H1 (cell line): ENCODE results near the gene KRT77. TPM values are rescaled to one million over a fixed set of nuclear protein-coding genes. Genes with fewer than 3 reads are reported as not detected.

Experiments used
- CTCF ChIA-PET: fragments of 300-600 bp; sonication (Branson Sonifier 250); formaldehyde crosslinking; loops from one replicate; lab custom pipeline; 2021; ENCODE audit not compliant: partially characterized antibody; lab: Charles Lee
- POLR2A ChIA-PET: fragments of 300-600 bp; sonication (Branson Sonifier 250); formaldehyde crosslinking; loops from one replicate; lab custom pipeline; 2021; ENCODE audit warnings: inconsistent platforms; ENCODE audit not compliant: partially characterized antibody; lab: Charles Lee
- DNase-seq, 2 experiments: peaks; one replicate each; pipeline versions ENCODE4 v3.0.0 to v3.0.0-alpha.2; 2010 to 2022; ENCODE audit warnings: low spot score in 2 of 2, low read depth in 1 of 2, mixed read lengths in 1 of 2
- FAIRE-seq: peaks from 2 replicates; lab custom pipeline; 2011; peaks lifted over from hg19 to GRCh38; lab: Jason Lieb, UNC
- H2AFZ ChIP-seq: 2 replicates; pipeline ENCODE4 v1.8.1; 2012; ENCODE audit warnings: low read length, inconsistent platforms
- H2AK5ac ChIP-seq: 2 replicates; pipeline ENCODE4 v1.6.1; 2013; ENCODE audit warnings: low read depth, low read length
- H2BK120ac ChIP-seq: replicated peaks from 2 replicates; pipeline ENCODE3; 2013; ENCODE audit warnings: low read depth, low read length, inconsistent platforms
- H2BK12ac ChIP-seq: 2 replicates; pipeline ENCODE4 v1.6.1; 2013; ENCODE audit warnings: low read depth, low read length
- H2BK15ac ChIP-seq: 2 replicates; pipeline ENCODE4 v1.6.1; 2013; ENCODE audit warnings: low read length
- H2BK20ac ChIP-seq: 2 replicates; pipeline ENCODE4 v1.6.1; 2013; ENCODE audit warnings: low read length
- H2BK5ac ChIP-seq: 2 replicates; pipeline ENCODE4 v1.6.1; 2013; ENCODE audit warnings: low read depth, low read length
- H3K14ac ChIP-seq: 2 replicates; pipeline ENCODE4 v1.6.1; 2013; ENCODE audit warnings: inconsistent platforms; ENCODE audit not compliant: insufficient read length
- H3K18ac ChIP-seq: 2 replicates; pipeline ENCODE4 v1.6.1; 2013; ENCODE audit warnings: low read length; ENCODE audit errors: extremely low read depth
- H3K23ac ChIP-seq: 2 replicates; pipeline ENCODE4 v1.6.1; 2013; ENCODE audit warnings: inconsistent platforms; ENCODE audit not compliant: insufficient read length
- H3K23me2 ChIP-seq: 2 replicates; pipeline ENCODE4 v1.6.1; 2013; ENCODE audit warnings: low read depth, low read length
- H3K27ac ChIP-seq: 2 replicates; pipeline ENCODE4 v1.6.1; 2011; ENCODE audit warnings: low read depth, low read length, inconsistent platforms
- H3K27me3 ChIP-seq, 4 experiments: replicated peaks in 1 of 4; 1 replicate in 1 of 4; 2 replicates in 3 of 4; pipeline versions ENCODE4 v1.6.1 to v1.8.1; 2011 to 2013; ENCODE audit warnings: low read length in 3 of 4, mild to moderate bottlenecking in 3 of 4, inconsistent platforms in 2 of 4, mixed read lengths in 2 of 4, moderate library complexity in 1 of 4; ENCODE audit not compliant: control insufficient read depth in 3 of 4, insufficient read depth in 3 of 4; ENCODE audit errors: extremely low read depth in 1 of 4
- H3K36me3 ChIP-seq, 4 experiments: 2 replicates each; pipeline versions ENCODE4 v1.6.1 to v1.8.1; 2011 to 2013; ENCODE audit warnings: mild to moderate bottlenecking in 4 of 4, low read length in 3 of 4, moderate library complexity in 2 of 4, control low read depth in 1 of 4, inconsistent platforms in 1 of 4; ENCODE audit not compliant: insufficient read depth in 4 of 4, control insufficient read depth in 2 of 4
- H3K4ac ChIP-seq: replicated peaks from 2 replicates; pipeline ENCODE3; 2013; ENCODE audit warnings: low read length, low read depth, mixed read lengths, inconsistent platforms; ENCODE audit not compliant: insufficient read length
- H3K4me1 ChIP-seq, 4 experiments: replicated peaks in 1 of 4; 1 replicate in 1 of 4; 2 replicates in 3 of 4; pipeline versions ENCODE4 v1.6.1 to v1.8.1; 2011 to 2013; ENCODE audit warnings: low read length in 3 of 4, inconsistent platforms in 2 of 4, mixed read lengths in 1 of 4; ENCODE audit not compliant: insufficient read depth in 4 of 4, control insufficient read depth in 3 of 4
- H3K4me2 ChIP-seq, 2 experiments: 2 replicates each; pipeline versions ENCODE4 v1.6.1 to v1.8.1; 2011 to 2013; ENCODE audit warnings: low read depth in 2 of 2, low read length in 2 of 2, control low read depth in 1 of 2, inconsistent platforms in 1 of 2, mild to moderate bottlenecking in 1 of 2; ENCODE audit not compliant: insufficient read depth in 1 of 2
- H3K4me3 ChIP-seq, 4 experiments: fragments of 200-600, 300-600 bp in 1 of 4; sonication (generic), shearing (Covaris generic), sonication (Bioruptor Twin) in 1 of 4; 2 replicates each; pipeline versions ENCODE4 v1.5.1 to v1.8.1; 2011 to 2016; ENCODE audit warnings: low read length in 4 of 4, low read depth in 3 of 4, control low read depth in 2 of 4, inconsistent platforms in 2 of 4, mild to moderate bottlenecking in 2 of 4, mixed read lengths in 1 of 4, moderate library complexity in 1 of 4; ENCODE audit not compliant: insufficient read depth in 2 of 4; ENCODE audit errors: extremely low read depth in 1 of 4
- H3K56ac ChIP-seq: replicated peaks from 2 replicates; pipeline ENCODE3; 2013; ENCODE audit warnings: low read depth, mild to moderate bottlenecking, mixed read lengths, low read length, inconsistent platforms; ENCODE audit not compliant: insufficient read length
- H3K79me1 ChIP-seq: 2 replicates; pipeline ENCODE4 v1.6.1; 2013; ENCODE audit warnings: low read depth, low read length, control low read depth
- H3K79me2 ChIP-seq, 2 experiments: 2 replicates each; pipeline versions ENCODE4 v1.6.1 to v1.8.1; 2012 to 2013; ENCODE audit warnings: low read length in 2 of 2, mild to moderate bottlenecking in 2 of 2, inconsistent platforms in 1 of 2; ENCODE audit not compliant: insufficient read depth in 2 of 2, control insufficient read depth in 1 of 2
- H3K9ac ChIP-seq, 4 experiments: replicated peaks in 1 of 4; 1 replicate in 1 of 4; 2 replicates in 3 of 4; pipeline versions ENCODE4 v1.6.1 to v1.8.1; 2011 to 2013; ENCODE audit warnings: low read depth in 3 of 4, low read length in 3 of 4, control low read depth in 2 of 4, mild to moderate bottlenecking in 2 of 4, moderate library complexity in 2 of 4, inconsistent platforms in 1 of 4; ENCODE audit errors: extremely low read depth in 1 of 4
- H3K9me3 ChIP-seq, 2 experiments: 2 replicates each; pipeline versions ENCODE4 v1.6.1 to v1.8.1; 2012 to 2013; ENCODE audit warnings: mild to moderate bottlenecking in 2 of 2, moderate library complexity in 2 of 2, control low read depth in 1 of 2, inconsistent platforms in 1 of 2, low read depth in 1 of 2, low read length in 1 of 2, mixed read lengths in 1 of 2; ENCODE audit not compliant: insufficient read depth in 2 of 2
- H4K20me1 ChIP-seq, 2 experiments: replicated peaks in 1 of 2; 2 replicates each; pipeline versions ENCODE3 to v1.8.1; 2011 to 2013; ENCODE audit warnings: inconsistent platforms in 2 of 2, low read length in 2 of 2, mild to moderate bottlenecking in 1 of 2; ENCODE audit not compliant: insufficient read depth in 2 of 2, control insufficient read depth in 1 of 2
- H4K5ac ChIP-seq: 2 replicates; pipeline ENCODE4 v1.6.1; 2013; ENCODE audit warnings: low read length, low read depth, mixed read lengths, inconsistent platforms; ENCODE audit not compliant: insufficient read length
- H4K8ac ChIP-seq: 2 replicates; pipeline ENCODE4 v1.8.0; 2013; ENCODE audit warnings: mild to moderate bottlenecking, moderate library complexity, low read length, inconsistent platforms; ENCODE audit not compliant: insufficient read depth; ENCODE audit errors: extremely low read depth
- H4K91ac ChIP-seq: replicated peaks from 2 replicates; pipeline ENCODE3; 2013; ENCODE audit warnings: low read length, mixed read lengths, inconsistent platforms; ENCODE audit not compliant: insufficient read length
- ASH2L ChIP-seq: fragments of 200-600, 300-600 bp; sonication (generic); IDR thresholded peaks from one replicate; pipeline ENCODE4 v1.7.1; 2017; ENCODE audit warnings: low read length
- CTBP2 ChIP-seq: IDR thresholded peaks from 2 replicates; pipeline ENCODE4 v1.7.0; 2011; ENCODE audit warnings: borderline replicate concordance, mild to moderate bottlenecking, moderate library complexity, mixed read lengths, low read length; ENCODE audit not compliant: insufficient read depth, insufficient read length
- JUND ChIP-seq: IDR thresholded peaks from 2 replicates; pipeline ENCODE4 v1.6.1; 2011; ENCODE audit warnings: mild to moderate bottlenecking, improper control_type of control experiment, low read length
- POLR2AphosphoS5 ChIP-seq: IDR thresholded peaks from 2 replicates; pipeline ENCODE4 v1.6.1; 2011; ENCODE audit warnings: low read depth, low read length
- RAD21 ChIP-seq, 2 experiments: IDR thresholded peaks in 1 of 2; conservative IDR thresholded peaks in 1 of 2; 2 replicates each; pipeline ENCODE4 v1.6.1; 2011; ENCODE audit warnings: low read depth in 2 of 2, low read length in 2 of 2, improper control_type of control experiment in 1 of 2, inconsistent platforms in 1 of 2, mild to moderate bottlenecking in 1 of 2, moderate library complexity in 1 of 2
- TAF1 ChIP-seq: IDR thresholded peaks from 2 replicates; pipeline ENCODE4 v1.6.1; 2011; ENCODE audit warnings: mild to moderate bottlenecking, low read depth, low read length
- WGBS, 2 experiments: shearing (Covaris generic) in 1 of 2; methylation state at CpG; one replicate each; pipeline versions ENCODE4 v1.1.6 to v1.1.7; 2013 to 2015; ENCODE audit warnings: low lambda C conversion rate in 2 of 2, mixed read lengths in 2 of 2, inconsistent platforms in 1 of 2, low coverage in 1 of 2, missing lambda C conversion rate in 1 of 2; ENCODE audit not compliant: insufficient replicate concordance in 2 of 2, insufficient coverage in 1 of 2, insufficient read length in 1 of 2; ENCODE audit errors: extremely low coverage in 1 of 2, missing lambda C conversion rate in 1 of 2; 5-methylcytosine and 5-hydroxymethylcytosine counted together
- polyA plus RNA-seq, 7 experiments: library from polyadenylated mRNA; depleted of rRNA in 3 of 7; stranded (reverse) in 5 of 7; unstranded in 2 of 7; fragments of >200 nt in 5 of 7; fragments of 200-250 nt in 2 of 7; gene quantifications; 1 replicate in 5 of 7; 2 replicates in 1 of 7; 4 replicates in 1 of 7; pipeline versions ENCODE4 v1.2.1 to v1.2.3, GENCODE V29; 2011 to 2013; ENCODE audit warnings: missing spikeins in 2 of 7, mixed read lengths in 2 of 7
- total RNA-seq: library from RNA; stranded (reverse); fragmentation: NEBNext Ultra II Directional; extraction: Animal tissue kit (Norgen Biotek cat#: 25700); gene quantifications from 2 replicates; pipeline ENCODE4 v1.2.1, GENCODE V29; 2021
- TF ChIP-seq, protein P1 (sequence below): IDR thresholded peaks from 2 replicates; pipeline ENCODE4 v1.6.1; 2012; ENCODE audit warnings: inconsistent platforms
- TF ChIP-seq, protein P2 (sequence below), 3 experiments: IDR thresholded peaks; 1 replicate in 2 of 3; 2 replicates in 1 of 3; pipeline versions ENCODE4 v1.5.1 to v1.6.1; 2011; ENCODE audit warnings: low read length in 3 of 3, mild to moderate bottlenecking in 3 of 3, inconsistent platforms in 2 of 3, low read depth in 1 of 3, moderate library complexity in 1 of 3; ENCODE audit not compliant: insufficient read depth in 1 of 3; ENCODE audit errors: control extremely low read depth in 1 of 3

Gene KRT77
- total and polyA plus RNA-seq, 2 of the 8 experiments (the other 6 are each of a cell fraction or from before 2014, with no cell fraction given), result 0.02 TPM; not detected in 1

DNA sequence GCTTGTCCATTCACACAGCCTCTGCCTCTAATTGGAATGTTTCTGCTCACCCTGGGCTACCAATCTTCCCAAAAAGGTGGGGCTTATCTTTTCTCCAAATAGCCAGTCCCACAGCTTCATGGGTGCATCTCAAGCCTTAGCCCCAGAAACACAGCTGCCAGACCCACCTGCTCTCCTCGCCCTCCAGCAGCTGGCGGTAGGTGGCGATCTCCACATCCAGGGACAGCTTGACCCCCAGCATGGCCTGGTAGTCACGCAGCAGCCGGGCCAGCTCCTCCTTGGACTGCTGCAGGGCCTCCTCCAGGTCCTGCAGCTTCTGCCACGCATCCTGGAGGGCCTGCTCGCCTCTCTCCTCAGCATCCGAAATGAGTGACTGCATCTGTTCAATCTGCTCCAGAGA, 11.1 kb downstream of the KRT77 start:
- WGBS, 2 experiments, result 51% methylated on average over 8 of the region's 8 CpGs; no CpG with 5 or more reads in 1 of the 2 experiments
- Histone ChIP-seq H3K23me2 (peaks cover 6% of the 10 kb centered on the region; the same call in 1 of the 2 replicates), H3K9ac (no peak overlapping the region), H3K4me1 (peaks cover 0 to 9% (median 3%) of the 10 kb centered on the region in 4 experiments; a peak in 2 of 7 replicates), H3K36me3 (no peaks in the 10 kb centered on the region), H3K4me2 (no peak overlapping the region), H2AFZ (no peak overlapping the region), H4K91ac (no peak overlapping the region), H2BK5ac (no peak overlapping the region)
- FAIRE-seq, result no peak
- peak; percentile 60 to 73 for TF ChIP-seq RAD21 (IDR thresholded peaks at IDR 0.05 in 1 of 2, conservative IDR thresholded peaks at IDR 0.05 in 1 of 2; ENCODE audit: low read depth in 2 of 2, low read length in 2 of 2)
- TF ChIP-seq, protein P1, sequence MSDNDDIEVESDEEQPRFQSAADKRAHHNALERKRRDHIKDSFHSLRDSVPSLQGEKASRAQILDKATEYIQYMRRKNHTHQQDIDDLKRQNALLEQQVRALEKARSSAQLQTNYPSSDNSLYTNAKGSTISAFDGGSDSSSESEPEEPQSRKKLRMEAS, result peak; percentile 69
- TF ChIP-seq POLR2AphosphoS5, result no peak
- TF ChIP-seq CTBP2, result peak; percentile 47
- no peak for TF ChIP-seq TAF1
- no peak for TF ChIP-seq ASH2L
- no peak for TF ChIP-seq JUND
- TF ChIP-seq, protein P2, sequence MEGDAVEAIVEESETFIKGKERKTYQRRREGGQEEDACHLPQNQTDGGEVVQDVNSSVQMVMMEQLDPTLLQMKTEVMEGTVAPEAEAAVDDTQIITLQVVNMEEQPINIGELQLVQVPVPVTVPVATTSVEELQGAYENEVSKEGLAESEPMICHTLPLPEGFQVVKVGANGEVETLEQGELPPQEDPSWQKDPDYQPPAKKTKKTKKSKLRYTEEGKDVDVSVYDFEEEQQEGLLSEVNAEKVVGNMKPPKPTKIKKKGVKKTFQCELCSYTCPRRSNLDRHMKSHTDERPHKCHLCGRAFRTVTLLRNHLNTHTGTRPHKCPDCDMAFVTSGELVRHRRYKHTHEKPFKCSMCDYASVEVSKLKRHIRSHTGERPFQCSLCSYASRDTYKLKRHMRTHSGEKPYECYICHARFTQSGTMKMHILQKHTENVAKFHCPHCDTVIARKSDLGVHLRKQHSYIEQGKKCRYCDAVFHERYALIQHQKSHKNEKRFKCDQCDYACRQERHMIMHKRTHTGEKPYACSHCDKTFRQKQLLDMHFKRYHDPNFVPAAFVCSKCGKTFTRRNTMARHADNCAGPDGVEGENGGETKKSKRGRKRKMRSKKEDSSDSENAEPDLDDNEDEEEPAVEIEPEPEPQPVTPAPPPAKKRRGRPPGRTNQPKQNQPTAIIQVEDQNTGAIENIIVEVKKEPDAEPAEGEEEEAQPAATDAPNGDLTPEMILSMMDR (IDR thresholded peaks at IDR 0.05; ENCODE audit: control extremely low read depth in 1 of 3, insufficient read depth in 1 of 3, low read depth in 1 of 3, low read length in 3 of 3), result peak; percentile 68 to 92 (median 71)
- TF ChIP-seq, all 59 proteins: peak for 4
- no peak overlapping the region for H3K18ac ChIP-seq
- no peak overlapping the region for H3K23ac ChIP-seq
- no peak overlapping the region for H2BK20ac ChIP-seq
- H2BK15ac ChIP-seq, result no peak overlapping the region
- H4K20me1 ChIP-seq, result peaks cover 0 to 2% of the 10 kb centered on the region in 2 experiments
- H4K8ac ChIP-seq, result no peak overlapping the region
- no peak overlapping the region for H3K14ac ChIP-seq
- H2BK12ac ChIP-seq, result no peak overlapping the region
- POLR2A ChIA-PET, result no interaction called here
- no peaks in the 10 kb centered on the region for H3K79me1 ChIP-seq
- H4K5ac ChIP-seq, result no peak overlapping the region
- no peak overlapping the region for H2AK5ac ChIP-seq
- H3K56ac ChIP-seq, result no peak overlapping the region
- no peaks in the 10 kb centered on the region for H3K9me3 ChIP-seq
- peak in 1 of 2 experiments; percentile 70 for DNase-seq
- peaks cover 0 to 30% (median 16%) of the 10 kb centered on the region in 4 experiments; a peak in 6 of 7 replicates for H3K27me3 ChIP-seq
- no peaks in the 10 kb centered on the region for H3K79me2 ChIP-seq
- H2BK120ac ChIP-seq, result no peak overlapping the region
- no peak overlapping the region for H3K4me3 ChIP-seq
- H3K27ac ChIP-seq, result no peak overlapping the region
- CTCF ChIA-PET, result interaction anchor here (0.8 to 3.8 kb wide), 38 partner anchors 9 to 666 kb away, joined by 3 to 39 read pairs (median 4); partner anchors contain the start of genes KRT1 and KRT3
- no peak overlapping the region for H3K4ac ChIP-seq
